Colonic mucosa (tissue), 4 donors: ENCODE measurements around the gene SH3PXD2A. TPM values are rescaled to one million over a fixed set of nuclear protein-coding genes. Genes with fewer than 3 reads are reported as not detected.

Experiments used
- DNase-seq: peaks from one replicate; pipeline ENCODE4 v3.0.0-alpha.2; 2020
- H3K27ac ChIP-seq: fragments of 200-600 bp; one replicate; pipeline ENCODE4 v1.8.0; 2021
- H3K27me3 ChIP-seq: fragments of 200-600 bp; one replicate; pipeline ENCODE4 v1.8.0; 2021
- H3K36me3 ChIP-seq: fragments of 200-600 bp; one replicate; pipeline ENCODE4 v1.8.0; 2021
- H3K4me1 ChIP-seq: fragments of 200-600 bp; one replicate; pipeline ENCODE4 v1.8.0; 2021; ENCODE audit warnings: mild to moderate bottlenecking
- H3K4me3 ChIP-seq: fragments of 200-600 bp; one replicate; pipeline ENCODE4 v1.8.0; 2021
- H3K9ac ChIP-seq, 2 donors: one replicate each; pipeline ENCODE4 v1.7.0; 2013; ENCODE audit warnings: control low read depth in 2 of 2, low read depth in 2 of 2, low read length in 2 of 2
- H3K9me3 ChIP-seq: fragments of 200-600 bp; one replicate; pipeline ENCODE4 v1.8.0; 2021
- intact Hi-C: fragments of 100-400 bp; cut with DNase I; formaldehyde crosslinking; loops from one replicate; pipeline ENCODE4 v1.14.1; 2022
- total RNA-seq, 2 donors: library from RNA; stranded (reverse); fragmentation: NEBNext Ultra II Directional in 1 of 2; extraction: Animal tissue kit (Norgen Biotek cat#: 25700) in 1 of 2; gene quantifications; one replicate each; pipeline ENCODE4 v1.2.1, GENCODE V29; 2021
- TF ChIP-seq, protein P1 (sequence below): fragments of 200-600 bp; IDR thresholded peaks from one replicate; pipeline ENCODE4 v1.8.0; 2022; ENCODE audit warnings: antibody characterized with exemption, mild to moderate bottlenecking
- donor health status: healthy.
- donor health status: DM: no; HTN: no; CAD: no.
- donor health status: DM: no; HTN: no; CAD: no.

Gene SH3PXD2A
- total RNA-seq, 2 donors from 2014 or later = 37.5 to 40.8 TPM

DNA sequence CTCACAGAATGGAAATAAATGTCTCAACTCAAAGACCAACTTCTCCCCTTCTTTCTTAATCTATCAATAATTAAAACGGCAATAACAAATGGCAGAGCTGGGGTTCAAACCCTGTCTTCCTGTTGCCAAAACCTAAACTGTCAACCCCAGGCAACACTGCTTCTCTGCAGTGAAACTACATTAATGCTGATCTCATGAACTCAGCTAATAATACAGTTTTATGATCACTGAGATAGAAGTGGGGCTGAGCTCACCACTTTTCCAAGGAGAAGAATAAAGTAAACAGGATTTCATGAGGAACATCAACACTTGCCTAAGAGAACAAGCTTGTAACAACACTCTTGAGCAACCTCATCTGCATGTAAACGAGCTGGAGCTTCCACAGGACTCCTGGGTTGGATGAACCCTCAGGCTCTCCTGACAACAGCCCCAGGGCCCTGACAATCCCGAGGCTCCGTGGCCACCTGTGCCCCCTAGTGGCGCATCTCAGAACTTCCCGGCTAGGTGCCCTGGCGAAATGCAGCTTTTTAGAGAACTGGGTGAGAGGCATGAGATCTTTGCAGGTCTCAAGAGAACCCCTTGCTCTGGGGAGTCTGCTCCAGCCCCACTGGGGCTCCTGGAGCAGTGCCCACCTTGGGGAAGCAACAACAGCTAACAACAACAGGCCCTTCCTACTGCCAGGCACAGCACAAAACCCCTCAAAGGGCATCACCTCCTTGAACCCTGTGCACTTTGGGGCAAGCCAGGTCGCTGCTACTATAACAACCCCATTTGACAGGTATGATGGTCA is 169.3 kb downstream of the SH3PXD2A start:
- Histone ChIP-seq H3K4me1 (peaks cover 2% of the 10 kb centered on the region), H3K4me3 (no peak overlapping the region), H3K9ac (no peak overlapping the region), H3K36me3 (no peaks in the 10 kb centered on the region), H3K27me3 (no peaks in the 10 kb centered on the region), H3K9me3 (no peaks in the 10 kb centered on the region), H3K27ac (peak overlapping the region; percentile 35)
- peak; percentile 88 for DNase-seq
- intact Hi-C loops = loop anchor here (2.0 kb wide), 1 partner anchor 81 kb away; no protein-coding TSS in a partner anchor
- TF ChIP-seq, protein P1, sequence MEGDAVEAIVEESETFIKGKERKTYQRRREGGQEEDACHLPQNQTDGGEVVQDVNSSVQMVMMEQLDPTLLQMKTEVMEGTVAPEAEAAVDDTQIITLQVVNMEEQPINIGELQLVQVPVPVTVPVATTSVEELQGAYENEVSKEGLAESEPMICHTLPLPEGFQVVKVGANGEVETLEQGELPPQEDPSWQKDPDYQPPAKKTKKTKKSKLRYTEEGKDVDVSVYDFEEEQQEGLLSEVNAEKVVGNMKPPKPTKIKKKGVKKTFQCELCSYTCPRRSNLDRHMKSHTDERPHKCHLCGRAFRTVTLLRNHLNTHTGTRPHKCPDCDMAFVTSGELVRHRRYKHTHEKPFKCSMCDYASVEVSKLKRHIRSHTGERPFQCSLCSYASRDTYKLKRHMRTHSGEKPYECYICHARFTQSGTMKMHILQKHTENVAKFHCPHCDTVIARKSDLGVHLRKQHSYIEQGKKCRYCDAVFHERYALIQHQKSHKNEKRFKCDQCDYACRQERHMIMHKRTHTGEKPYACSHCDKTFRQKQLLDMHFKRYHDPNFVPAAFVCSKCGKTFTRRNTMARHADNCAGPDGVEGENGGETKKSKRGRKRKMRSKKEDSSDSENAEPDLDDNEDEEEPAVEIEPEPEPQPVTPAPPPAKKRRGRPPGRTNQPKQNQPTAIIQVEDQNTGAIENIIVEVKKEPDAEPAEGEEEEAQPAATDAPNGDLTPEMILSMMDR = peak; percentile 97

DNA sequence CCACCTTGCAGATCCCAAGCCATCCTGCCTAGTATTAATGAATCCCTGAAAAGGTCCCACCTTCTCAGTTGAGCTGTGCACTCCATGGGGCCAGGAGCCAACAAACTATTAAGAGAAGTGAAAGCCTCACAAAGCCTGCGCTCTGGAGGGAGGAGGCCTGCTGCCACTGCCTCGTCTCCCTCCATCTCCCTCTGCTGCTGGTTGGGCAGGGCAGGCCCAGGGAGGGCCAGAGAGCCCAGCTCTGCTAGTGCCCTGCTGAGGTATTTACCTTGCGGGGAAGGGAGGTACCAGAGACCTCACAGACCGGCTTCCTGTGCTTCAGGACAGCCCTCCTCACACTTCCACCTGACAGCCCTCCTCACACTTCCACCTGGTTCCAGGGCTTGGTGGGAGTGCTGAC is 171.5 kb downstream of the SH3PXD2A start:
- intact Hi-C loops = loop anchor here (2.0 kb wide), 1 partner anchor 79 kb away; no protein-coding TSS in a partner anchor
- Histone ChIP-seq H3K27ac (no peak overlapping the region), H3K27me3 (no peaks in the 10 kb centered on the region), H3K4me3 (no peak overlapping the region), H3K9me3 (no peaks in the 10 kb centered on the region), H3K4me1 (peaks cover 2% of the 10 kb centered on the region), H3K9ac (no peak overlapping the region), H3K36me3 (no peaks in the 10 kb centered on the region)
- TF ChIP-seq, protein P1 = no peak
- no peak for DNase-seq

GRCh38 chr10:103682631-103683030 is 172.7 kb downstream of the SH3PXD2A start:
- Histone ChIP-seq H3K27me3 (no peaks in the 10 kb centered on the region), H3K9me3 (no peaks in the 10 kb centered on the region), H3K36me3 (no peaks in the 10 kb centered on the region), H3K27ac (no peak overlapping the region), H3K9ac (no peak overlapping the region), H3K4me1 (peaks cover 2% of the 10 kb centered on the region), H3K4me3 (no peak overlapping the region)
- intact Hi-C loops = no loop called here
- TF ChIP-seq, protein P1 = no peak
- no peak for DNase-seq

GRCh38 chr10:103681617-103682399 is 173.6 kb downstream of the SH3PXD2A start:
- no peak overlapping the region for H3K9ac ChIP-seq
- no peak for DNase-seq
- H3K4me1 ChIP-seq = peaks cover 2% of the 10 kb centered on the region
- no peak overlapping the region for H3K27ac ChIP-seq
- TF ChIP-seq, protein P1 = no peak
- no peak overlapping the region for H3K4me3 ChIP-seq
- H3K9me3 ChIP-seq = no peaks in the 10 kb centered on the region
- intact Hi-C loops = no loop called here
- no peaks in the 10 kb centered on the region for H3K27me3 ChIP-seq
- no peaks in the 10 kb centered on the region for H3K36me3 ChIP-seq

- Histone ChIP-seq H3K4me3 (no peak overlapping the region), H3K27me3 (no peaks in the 10 kb centered on the region), H3K9me3 (no peaks in the 10 kb centered on the region), H3K4me1 (peaks cover 2% of the 10 kb centered on the region), H3K27ac (no peak overlapping the region), H3K9ac (no peak overlapping the region), H3K36me3 (no peaks in the 10 kb centered on the region)
- no peak for DNase-seq
- TF ChIP-seq, protein P1 = no peak
- intact Hi-C loops = no loop called here
Observed at GRCh38 chr10:103680869-103681236, 174.5 kb downstream of the SH3PXD2A start.
